ENCODE data around the gene DDC.

DDC gene

GRCh38 chr7:50556247-50556991 lies 8.8 kb downstream of the DDC start:
- H3K27me3 ChIP-seq (replicated peaks; ENCODE audit: control insufficient read depth, insufficient read depth, low read length): no peaks in the 10 kb centered on the region; the same call in none of the 2 replicates
- DNase-seq (ENCODE audit: extremely low read depth, insufficient read length): no peak
- TF ChIP-seq, protein P1, sequence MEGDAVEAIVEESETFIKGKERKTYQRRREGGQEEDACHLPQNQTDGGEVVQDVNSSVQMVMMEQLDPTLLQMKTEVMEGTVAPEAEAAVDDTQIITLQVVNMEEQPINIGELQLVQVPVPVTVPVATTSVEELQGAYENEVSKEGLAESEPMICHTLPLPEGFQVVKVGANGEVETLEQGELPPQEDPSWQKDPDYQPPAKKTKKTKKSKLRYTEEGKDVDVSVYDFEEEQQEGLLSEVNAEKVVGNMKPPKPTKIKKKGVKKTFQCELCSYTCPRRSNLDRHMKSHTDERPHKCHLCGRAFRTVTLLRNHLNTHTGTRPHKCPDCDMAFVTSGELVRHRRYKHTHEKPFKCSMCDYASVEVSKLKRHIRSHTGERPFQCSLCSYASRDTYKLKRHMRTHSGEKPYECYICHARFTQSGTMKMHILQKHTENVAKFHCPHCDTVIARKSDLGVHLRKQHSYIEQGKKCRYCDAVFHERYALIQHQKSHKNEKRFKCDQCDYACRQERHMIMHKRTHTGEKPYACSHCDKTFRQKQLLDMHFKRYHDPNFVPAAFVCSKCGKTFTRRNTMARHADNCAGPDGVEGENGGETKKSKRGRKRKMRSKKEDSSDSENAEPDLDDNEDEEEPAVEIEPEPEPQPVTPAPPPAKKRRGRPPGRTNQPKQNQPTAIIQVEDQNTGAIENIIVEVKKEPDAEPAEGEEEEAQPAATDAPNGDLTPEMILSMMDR (IDR thresholded peaks at IDR 0.05; ENCODE audit: insufficient read depth, low read length, poor library complexity, severe bottlenecking): no peak
- no peaks in the 10 kb centered on the region for H3K36me3 ChIP-seq (ENCODE audit: control insufficient read depth, insufficient read depth, low read length)
- no peak overlapping the region for H3K4me3 ChIP-seq (replicated peaks; ENCODE audit: low read depth, low read length)

GRCh38 chr7:50555594-50556140 lies 9.5 kb downstream of the DDC start:
- no peaks in the 10 kb centered on the region for H3K36me3 ChIP-seq (ENCODE audit: control insufficient read depth, insufficient read depth, low read length)
- no peak overlapping the region for H3K4me3 ChIP-seq (replicated peaks; ENCODE audit: low read depth, low read length)
- H3K27me3 ChIP-seq (replicated peaks; ENCODE audit: control insufficient read depth, insufficient read depth, low read length): no peaks in the 10 kb centered on the region; the same call in none of the 2 replicates
- DNase-seq (ENCODE audit: extremely low read depth, insufficient read length): no peak
- TF ChIP-seq, protein P1 (IDR thresholded peaks at IDR 0.05; ENCODE audit: insufficient read depth, low read length, poor library complexity, severe bottlenecking): no peak

DNA sequence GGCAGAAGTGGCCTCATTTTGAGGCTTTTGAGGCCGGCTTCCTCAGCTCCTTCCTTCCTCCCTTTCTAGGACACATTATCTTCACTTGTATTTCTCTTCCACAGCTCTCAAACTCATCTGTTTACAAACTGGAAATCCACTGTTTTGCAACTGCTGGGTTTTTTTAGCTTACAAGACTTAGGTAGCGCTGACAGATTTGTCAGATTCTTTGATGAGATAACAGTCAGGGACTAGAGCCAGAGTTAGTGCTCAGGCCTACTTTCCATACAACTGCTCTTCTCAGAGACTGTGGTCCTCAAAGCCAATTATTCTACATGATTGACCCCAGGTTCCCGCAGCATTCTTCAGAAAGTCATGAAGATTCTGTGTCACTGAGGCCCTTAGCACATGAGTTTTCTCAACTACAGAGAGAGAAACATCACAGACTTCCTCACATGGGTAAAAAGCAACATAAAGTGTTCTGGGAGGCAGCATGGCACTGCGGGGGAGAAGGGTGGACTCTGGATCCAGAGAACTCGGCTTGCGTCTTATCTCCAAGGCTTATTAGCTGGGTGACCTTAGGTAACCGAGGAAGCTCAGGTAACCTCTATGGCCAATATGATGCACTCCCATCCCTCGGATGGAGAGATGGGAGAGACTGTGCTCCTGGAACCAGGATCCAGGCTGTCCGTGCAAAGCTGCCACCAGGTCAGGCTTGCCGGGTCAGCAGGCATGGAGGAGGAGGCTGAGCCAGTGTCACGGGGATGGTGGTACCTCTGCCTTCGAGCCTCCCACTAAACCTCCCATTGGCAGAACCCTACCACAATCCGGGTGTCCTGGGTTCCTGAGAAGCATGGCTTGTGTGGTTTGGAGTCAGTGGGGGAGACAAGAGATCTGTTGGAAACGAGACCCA lies 10.5 kb downstream of the DDC start:
- DNase-seq (ENCODE audit: extremely low read depth, insufficient read length): no peak

GRCh38 chr7:50553973-50554372 lies 11.2 kb downstream of the DDC start:
- DNase-seq (ENCODE audit: extremely low read depth, insufficient read length): no peak
- TF ChIP-seq, protein P1 (IDR thresholded peaks at IDR 0.05; ENCODE audit: insufficient read depth, low read length, poor library complexity, severe bottlenecking): no peak
- H3K36me3 ChIP-seq (ENCODE audit: control insufficient read depth, insufficient read depth, low read length): no peaks in the 10 kb centered on the region
- no peaks in the 10 kb centered on the region; the same call in none of the 2 replicates for H3K27me3 ChIP-seq (replicated peaks; ENCODE audit: control insufficient read depth, insufficient read depth, low read length)
- H3K4me3 ChIP-seq (replicated peaks; ENCODE audit: low read depth, low read length): no peak overlapping the region

More for the DNA sequence above, 10.5 kb downstream of the DDC start:
- H3K4me3 ChIP-seq (replicated peaks; ENCODE audit: low read depth, low read length): no peak overlapping the region
- TF ChIP-seq, protein P1 (IDR thresholded peaks at IDR 0.05; ENCODE audit: insufficient read depth, low read length, poor library complexity, severe bottlenecking): no peak
- H3K27me3 ChIP-seq (replicated peaks; ENCODE audit: control insufficient read depth, insufficient read depth, low read length): no peaks in the 10 kb centered on the region; the same call in none of the 2 replicates
- H3K36me3 ChIP-seq (ENCODE audit: control insufficient read depth, insufficient read depth, low read length): no peaks in the 10 kb centered on the region

DNA sequence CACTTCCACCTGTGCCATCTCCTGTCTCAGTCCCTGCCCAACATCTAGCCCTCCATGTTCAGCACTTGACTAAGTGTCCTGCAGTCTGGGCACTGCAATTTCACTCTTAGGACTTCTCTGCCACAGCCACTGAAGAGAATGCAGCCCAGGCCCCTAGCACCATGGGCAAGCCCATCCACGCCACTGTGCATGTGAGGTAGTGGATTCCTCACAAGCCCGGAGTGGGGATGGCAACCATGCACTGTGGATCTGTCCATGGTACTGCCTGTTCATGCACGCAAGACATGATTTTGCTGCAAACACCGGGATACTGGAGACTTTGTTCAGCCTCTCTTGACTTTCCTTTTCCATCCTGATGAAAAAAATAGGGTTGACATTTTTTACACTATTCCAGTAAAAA lies 12.3 kb downstream of the DDC start:
- TF ChIP-seq, protein P1 (IDR thresholded peaks at IDR 0.05; ENCODE audit: insufficient read depth, low read length, poor library complexity, severe bottlenecking): no peak
- DNase-seq (ENCODE audit: extremely low read depth, insufficient read length): no peak

More for the DNA sequence above, 12.3 kb downstream of the DDC start:
- H3K4me3 ChIP-seq (replicated peaks; ENCODE audit: low read depth, low read length): no peak overlapping the region
- H3K36me3 ChIP-seq (ENCODE audit: control insufficient read depth, insufficient read depth, low read length): no peaks in the 10 kb centered on the region
- no peaks in the 10 kb centered on the region; the same call in none of the 2 replicates for H3K27me3 ChIP-seq (replicated peaks; ENCODE audit: control insufficient read depth, insufficient read depth, low read length)

All from GM06990 (cell line).